ENCODE results near the gene CNDP2. TPM values are rescaled to one million over a fixed set of nuclear protein-coding genes. Genes with fewer than 3 reads are reported as not detected.

CNDP2 gene
- total RNA-seq (2014; rRNA removed; shearing (Covaris generic)): 77.0 and 78.9 TPM in 2 replicates

- in situ Hi-C loops (cut with HindIII; ENCODE audit: low sequenced_read_pairs): no loop called here
- DNase-seq (ENCODE audit: low spot score): peak; percentile 99
These were observed at the start of gene CNDP2 for GRCh38 chr18:74495581-74496507. CNDP2 (plus strand) TSS chr18:74496363; CDS start chr18:74499974, 3,611 bp downstream.

GRCh38 chr18:74446631-74447403 is 49.3 kb upstream of the CNDP2 start:
- no peak for DNase-seq (ENCODE audit: low spot score)
- in situ Hi-C loops (cut with HindIII; ENCODE audit: low sequenced_read_pairs): no loop called here

GRCh38 chr18:74447404-74448152 is 48.6 kb upstream of the CNDP2 start:
- DNase-seq (ENCODE audit: low spot score): no peak
- in situ Hi-C loops (cut with HindIII; ENCODE audit: low sequenced_read_pairs): no loop called here

GRCh38 chr18:74450626-74451025 is 45.5 kb upstream of the CNDP2 start:
- in situ Hi-C loops (cut with HindIII; ENCODE audit: low sequenced_read_pairs): no loop called here
- DNase-seq (ENCODE audit: low spot score): peak; percentile 7

- no peak for DNase-seq (ENCODE audit: low spot score)
- in situ Hi-C loops (cut with HindIII; ENCODE audit: low sequenced_read_pairs): no loop called here
These were observed 45.0 kb upstream of the CNDP2 start for GRCh38 chr18:74451148-74451547.

GRCh38 chr18:74453016-74453566 is 43.1 kb upstream of the CNDP2 start:
- in situ Hi-C loops (cut with HindIII; ENCODE audit: low sequenced_read_pairs): no loop called here

GRCh38 chr18:74453642-74454198 is 42.4 kb upstream of the CNDP2 start:
- DNase-seq (ENCODE audit: low spot score): no peak
- in situ Hi-C loops (cut with HindIII; ENCODE audit: low sequenced_read_pairs): no loop called here

More at GRCh38 chr18:74453016-74453566, 43.1 kb upstream of the CNDP2 start:
- no peak for DNase-seq (ENCODE audit: low spot score)

GRCh38 chr18:74454279-74454751 is 41.8 kb upstream of the CNDP2 start:
- DNase-seq (ENCODE audit: low spot score): peak; percentile 34
- in situ Hi-C loops (cut with HindIII; ENCODE audit: low sequenced_read_pairs): no loop called here

- DNase-seq (ENCODE audit: low spot score): no peak
- in situ Hi-C loops (cut with HindIII; ENCODE audit: low sequenced_read_pairs): no loop called here
These were observed 40.8 kb upstream of the CNDP2 start for GRCh38 chr18:74455386-74455785.

- no peak for DNase-seq (ENCODE audit: low spot score)
- in situ Hi-C loops (cut with HindIII; ENCODE audit: low sequenced_read_pairs): no loop called here
These were observed 40.2 kb upstream of the CNDP2 start for GRCh38 chr18:74456017-74456348.

GRCh38 chr18:74456349-74457042 is 39.7 kb upstream of the CNDP2 start:
- DNase-seq (ENCODE audit: low spot score): no peak

GRCh38 chr18:74457043-74457724 is 39.0 kb upstream of the CNDP2 start, which contains the start of gene DIPK1C:
DIPK1C (minus strand) TSS chr18:74457308; CDS start chr18:74457259, 49 bp downstream.
- in situ Hi-C loops (cut with HindIII; ENCODE audit: low sequenced_read_pairs): no loop called here
- DNase-seq (ENCODE audit: low spot score): no peak

More at GRCh38 chr18:74456349-74457042, 39.7 kb upstream of the CNDP2 start:
- in situ Hi-C loops (cut with HindIII; ENCODE audit: low sequenced_read_pairs): no loop called here

- in situ Hi-C loops (cut with HindIII; ENCODE audit: low sequenced_read_pairs): no loop called here
- no peak for DNase-seq (ENCODE audit: low spot score)
These were observed 38.3 kb upstream of the CNDP2 start for GRCh38 chr18:74457725-74458421.

GRCh38 chr18:74459889-74460288 is 36.3 kb upstream of the CNDP2 start:
- DNase-seq (ENCODE audit: low spot score): no peak
- in situ Hi-C loops (cut with HindIII; ENCODE audit: low sequenced_read_pairs): no loop called here

GRCh38 chr18:74460825-74461224 is 35.3 kb upstream of the CNDP2 start:
- in situ Hi-C loops (cut with HindIII; ENCODE audit: low sequenced_read_pairs): no loop called here
- no peak for DNase-seq (ENCODE audit: low spot score)

- in situ Hi-C loops (cut with HindIII; ENCODE audit: low sequenced_read_pairs): no loop called here
- DNase-seq (ENCODE audit: low spot score): no peak
These were observed 32.9 kb upstream of the CNDP2 start for GRCh38 chr18:74463254-74463653.

GRCh38 chr18:74463983-74464382 is 32.2 kb upstream of the CNDP2 start:
- in situ Hi-C loops (cut with HindIII; ENCODE audit: low sequenced_read_pairs): no loop called here
- no peak for DNase-seq (ENCODE audit: low spot score)
